T-helper 17 cell (primary cell): ENCODE results near the gene ATG5. TPM values are rescaled to one million over a fixed set of nuclear protein-coding genes. Genes with fewer than 3 reads are reported as not detected.
A peak's percentile ranks its signal among the peaks of the same experiment; 100 is the strongest.
"Not testable (repeated sequence)": the region's sequence is repeated elsewhere in the genome, so short reads cannot be mapped to it uniquely, and the experiment has no call there.

ENCODE experiments used
- ATAC-seq: fragments of 150-1000 bp; cut with Tn5 transposase; 2 replicates; pipeline ENCODE4 v1.10.0; 2021; ENCODE audit warnings: mild to moderate bottlenecking, moderate library complexity
- DNase-seq, 3 donors: peaks; one replicate each; pipeline versions ENCODE4 v3.0.0 to v3.0.0-alpha.2; 2020 to 2021
- H3K9me3 ChIP-seq: one replicate; pipeline ENCODE4 v1.7.0; 2013; ENCODE audit warnings: low read length, mild to moderate bottlenecking; ENCODE audit not compliant: control insufficient read depth, poor library complexity, severe bottlenecking
- H3K27ac Mint-ChIP-seq: one replicate; pipeline ENCODE4 v1.8.0; 2022; ENCODE audit warnings: mild to moderate bottlenecking, moderate library complexity, mixed read lengths
- H3K27me3 Mint-ChIP-seq: one replicate; pipeline ENCODE4 v1.8.0; 2022; ENCODE audit warnings: mixed read lengths
- H3K36me3 Mint-ChIP-seq: one replicate; pipeline ENCODE4 v1.8.0; 2022; ENCODE audit warnings: low read depth, mixed read lengths
- H3K4me1 Mint-ChIP-seq: one replicate; pipeline ENCODE4 v1.8.0; 2022; ENCODE audit warnings: mild to moderate bottlenecking, mixed read lengths
- H3K4me3 Mint-ChIP-seq: one replicate; pipeline ENCODE4 v1.8.0; 2022; ENCODE audit warnings: mild to moderate bottlenecking, moderate library complexity, mixed read lengths
- total RNA-seq, 4 donors: library from RNA in 2 of 4; stranded (reverse) in 2 of 4; gene quantifications; one replicate each; pipeline ENCODE4 v1.2.3 and lab custom pipeline; 2022 to 2026

ATG5 gene
- total RNA-seq, 2 donors from 2014 or later, result 27.7 to 29.8 TPM

- H3K27ac Mint-ChIP-seq, result no peak overlapping the region
- peaks cover 7% of the 10 kb centered on the region for H3K27me3 Mint-ChIP-seq
- peaks cover 4% of the 10 kb centered on the region for H3K36me3 Mint-ChIP-seq
- H3K4me3 Mint-ChIP-seq, result no peak overlapping the region
- no peaks in the 10 kb centered on the region for H3K9me3 ChIP-seq
- DNase-seq (no peak), ATAC-seq (no peak)
- peaks cover 8% of the 10 kb centered on the region for H3K4me1 Mint-ChIP-seq
These were observed 168.7 kb downstream of the ATG5 start for GRCh38 chr6:106156863-106157262.

DNA sequence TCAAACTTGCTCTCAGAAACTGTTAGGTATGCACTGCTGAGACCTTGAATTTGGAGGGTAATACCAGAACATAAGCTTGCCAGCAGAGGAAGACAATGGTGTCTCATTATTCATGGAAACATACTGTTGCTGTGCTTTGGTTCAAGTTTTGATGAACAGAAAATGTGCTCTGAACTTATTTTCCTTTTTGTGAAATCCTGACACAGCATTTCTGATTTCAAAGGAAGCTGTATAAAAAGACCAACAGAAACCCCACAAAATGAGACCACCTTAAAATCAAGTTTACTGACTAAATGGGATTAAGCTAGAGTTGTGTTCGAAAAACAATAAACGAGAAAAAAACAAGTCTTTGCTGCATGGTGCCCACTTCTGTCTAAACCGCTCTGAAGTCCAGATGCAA, 169.1 kb downstream of the ATG5 start:
- no peak overlapping the region for H3K4me3 Mint-ChIP-seq
- no peak for DNase-seq
- peaks cover 4% of the 10 kb centered on the region for H3K4me1 Mint-ChIP-seq
- no peaks in the 10 kb centered on the region for H3K9me3 ChIP-seq
- no peak for ATAC-seq
- H3K27me3 Mint-ChIP-seq, result peaks cover 7% of the 10 kb centered on the region
- H3K27ac Mint-ChIP-seq, result no peak overlapping the region
- H3K36me3 Mint-ChIP-seq, result peaks cover 4% of the 10 kb centered on the region

GRCh38 chr6:106155219-106155830, 170.2 kb downstream of the ATG5 start:
- DNase-seq (no peak), ATAC-seq (no peak)
- H3K9me3 ChIP-seq, result no peaks in the 10 kb centered on the region
- Mint-ChIP-seq H3K4me1 (peaks cover 4% of the 10 kb centered on the region), H3K4me3 (no peak overlapping the region), H3K27me3 (peaks cover 7% of the 10 kb centered on the region), H3K27ac (no peak overlapping the region), H3K36me3 (peaks cover 4% of the 10 kb centered on the region)

GRCh38 chr6:106154326-106154725, 171.2 kb downstream of the ATG5 start:
- no peak for DNase-seq
- no peak overlapping the region for H3K4me3 Mint-ChIP-seq

DNA sequence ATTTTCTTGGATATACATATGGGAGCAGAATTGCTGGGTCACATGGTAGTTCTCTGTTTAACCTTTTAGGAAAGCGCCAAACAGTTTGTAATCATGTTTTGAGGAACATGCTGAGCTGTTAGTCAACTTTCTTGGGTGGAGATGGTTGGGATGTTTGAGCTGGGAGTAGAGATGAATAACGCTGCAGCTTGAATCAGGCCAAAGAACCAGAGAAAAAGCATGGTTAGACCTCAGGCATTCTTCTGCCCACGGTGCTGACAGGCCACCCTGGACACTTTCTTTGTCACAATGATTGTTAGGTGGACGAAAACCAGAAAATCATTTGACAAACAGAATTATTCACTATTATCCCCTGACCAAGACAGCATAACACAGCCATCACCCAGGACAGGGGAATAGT, 172.6 kb downstream of the ATG5 start:
- Mint-ChIP-seq H3K36me3 (peaks cover 4% of the 10 kb centered on the region), H3K27ac (no peak overlapping the region), H3K4me3 (no peak overlapping the region), H3K4me1 (peaks cover 13% of the 10 kb centered on the region), H3K27me3 (peaks cover 6% of the 10 kb centered on the region)
- no peak for DNase-seq
- no peak for ATAC-seq
- no peaks in the 10 kb centered on the region for H3K9me3 ChIP-seq

More at GRCh38 chr6:106154326-106154725, 171.2 kb downstream of the ATG5 start:
- H3K9me3 ChIP-seq, result no peaks in the 10 kb centered on the region
- Mint-ChIP-seq H3K4me1 (peaks cover 8% of the 10 kb centered on the region), H3K27ac (no peak overlapping the region), H3K36me3 (peaks cover 4% of the 10 kb centered on the region), H3K27me3 (peaks cover 7% of the 10 kb centered on the region)
- no peak for ATAC-seq

- ATAC-seq, H3K9me3 ChIP-seq: not testable (repeated sequence)
These were observed 173.1 kb downstream of the ATG5 start for GRCh38 chr6:106152476-106152875.

DNA sequence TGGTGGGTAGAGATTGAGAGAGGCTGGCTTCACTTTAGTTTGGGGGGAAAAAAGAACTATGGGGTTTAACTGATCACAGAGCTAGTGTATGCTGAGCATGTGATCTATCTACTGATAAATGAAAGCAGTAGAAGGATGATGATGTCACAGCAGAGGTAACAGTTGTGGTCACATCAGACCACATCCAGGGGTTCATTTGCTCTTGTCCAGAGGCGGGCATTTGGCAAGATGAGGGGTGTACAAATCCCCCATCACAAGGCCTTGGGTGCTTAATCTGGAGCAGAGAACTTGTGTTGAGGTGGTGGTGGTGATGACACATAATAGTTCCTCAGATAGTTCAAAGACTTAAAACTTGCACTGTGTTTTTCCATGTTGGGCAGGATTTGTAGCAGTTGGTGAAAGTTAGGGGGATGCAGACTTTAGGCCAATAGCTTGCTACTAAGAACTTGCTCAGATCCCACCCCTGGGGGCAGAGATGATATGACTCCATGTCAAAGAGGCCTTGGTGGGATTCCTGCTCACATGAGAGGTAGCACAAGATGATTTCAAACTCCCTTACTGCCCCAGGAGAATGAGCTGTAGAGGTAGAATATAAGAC, 176.0 kb downstream of the ATG5 start:
- no peaks in the 10 kb centered on the region for H3K9me3 ChIP-seq
- ATAC-seq, result peak; percentile 73
- Mint-ChIP-seq H3K27ac (peak overlapping the region; percentile 56), H3K4me3 (no peak overlapping the region), H3K27me3 (no peaks in the 10 kb centered on the region), H3K4me1 (peaks cover 16% of the 10 kb centered on the region), H3K36me3 (no peaks in the 10 kb centered on the region)
- DNase-seq, result no peak

More at GRCh38 chr6:106152476-106152875, 173.1 kb downstream of the ATG5 start:
- H3K4me1 Mint-ChIP-seq, H3K36me3 Mint-ChIP-seq, H3K4me3 Mint-ChIP-seq, H3K27ac Mint-ChIP-seq, DNase-seq, H3K27me3 Mint-ChIP-seq: not testable (repeated sequence)

DNA sequence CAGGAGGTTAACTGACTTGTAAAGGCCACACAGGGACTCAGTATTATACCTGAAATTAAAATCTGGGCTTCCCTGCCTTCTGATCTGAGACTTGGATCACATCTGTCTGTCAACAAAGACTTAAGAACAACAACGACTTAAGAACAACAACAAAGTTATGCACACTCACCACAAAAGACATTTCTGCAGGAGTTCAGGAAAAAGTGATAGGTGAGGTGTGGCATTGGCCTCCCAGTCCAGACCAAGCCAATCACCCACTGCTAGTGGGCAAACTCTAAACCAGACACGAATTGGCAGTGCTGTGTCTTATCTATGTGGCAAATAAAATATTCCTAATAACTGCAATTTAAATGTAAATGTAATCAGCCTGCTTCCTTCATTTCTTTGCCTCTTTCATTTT, 178.1 kb downstream of the ATG5 start:
- no peaks in the 10 kb centered on the region for H3K36me3 Mint-ChIP-seq
- H3K4me1 Mint-ChIP-seq, result peaks cover 17% of the 10 kb centered on the region
- DNase-seq (no peak), ATAC-seq (no peak)
- H3K27ac Mint-ChIP-seq, result no peak overlapping the region
- H3K4me3 Mint-ChIP-seq, result no peak overlapping the region
- no peaks in the 10 kb centered on the region for H3K9me3 ChIP-seq
- H3K27me3 Mint-ChIP-seq, result no peaks in the 10 kb centered on the region

GRCh38 chr6:106146852-106147351, 178.7 kb downstream of the ATG5 start:
- no peak for DNase-seq
- no peaks in the 10 kb centered on the region for H3K9me3 ChIP-seq
- no peak overlapping the region for H3K4me3 Mint-ChIP-seq
- no peak for ATAC-seq
- no peak overlapping the region for H3K27ac Mint-ChIP-seq
- H3K4me1 Mint-ChIP-seq, result peaks cover 23% of the 10 kb centered on the region
- no peaks in the 10 kb centered on the region for H3K36me3 Mint-ChIP-seq
- no peaks in the 10 kb centered on the region for H3K27me3 Mint-ChIP-seq

DNA sequence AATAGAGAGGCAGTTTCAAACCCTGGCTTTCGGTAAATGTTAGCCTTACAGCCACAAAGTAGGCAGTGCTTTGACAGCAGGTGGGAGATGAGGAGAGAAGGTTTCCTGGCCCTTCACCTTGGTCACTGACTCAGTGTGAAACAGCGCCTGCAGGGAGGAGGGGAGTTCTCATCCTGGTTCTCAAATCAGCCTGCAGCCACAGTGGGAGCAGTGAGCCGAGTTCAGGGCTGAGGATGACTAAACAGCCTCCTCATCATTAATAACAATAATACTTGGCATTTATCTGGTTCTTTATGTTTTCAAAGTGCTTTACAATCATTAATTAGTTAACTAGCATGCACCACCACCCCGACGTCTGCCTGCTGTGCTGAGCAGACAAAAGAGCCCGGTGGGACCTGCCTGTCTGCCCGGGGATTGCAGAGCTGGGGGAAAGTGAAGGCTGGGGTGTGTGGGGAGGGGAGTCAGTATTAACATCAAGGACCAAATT, 179.8 kb downstream of the ATG5 start:
- ATAC-seq (no peak), DNase-seq (no peak)
- no peaks in the 10 kb centered on the region for H3K27me3 Mint-ChIP-seq
- no peaks in the 10 kb centered on the region for H3K36me3 Mint-ChIP-seq
- no peaks in the 10 kb centered on the region for H3K9me3 ChIP-seq
- H3K4me3 Mint-ChIP-seq, result no peak overlapping the region
- H3K27ac Mint-ChIP-seq, result peak overlapping the region; percentile 68
- H3K4me1 Mint-ChIP-seq, result peaks cover 31% of the 10 kb centered on the region

- no peak for ATAC-seq
- Mint-ChIP-seq H3K27ac (peak overlapping the region; percentile 68), H3K27me3 (no peaks in the 10 kb centered on the region), H3K36me3 (no peaks in the 10 kb centered on the region), H3K4me1 (peaks cover 33% of the 10 kb centered on the region), H3K4me3 (no peak overlapping the region)
- no peak for DNase-seq
- H3K9me3 ChIP-seq, result no peaks in the 10 kb centered on the region
These were observed 180.4 kb downstream of the ATG5 start for GRCh38 chr6:106145144-106145543.

DNA sequence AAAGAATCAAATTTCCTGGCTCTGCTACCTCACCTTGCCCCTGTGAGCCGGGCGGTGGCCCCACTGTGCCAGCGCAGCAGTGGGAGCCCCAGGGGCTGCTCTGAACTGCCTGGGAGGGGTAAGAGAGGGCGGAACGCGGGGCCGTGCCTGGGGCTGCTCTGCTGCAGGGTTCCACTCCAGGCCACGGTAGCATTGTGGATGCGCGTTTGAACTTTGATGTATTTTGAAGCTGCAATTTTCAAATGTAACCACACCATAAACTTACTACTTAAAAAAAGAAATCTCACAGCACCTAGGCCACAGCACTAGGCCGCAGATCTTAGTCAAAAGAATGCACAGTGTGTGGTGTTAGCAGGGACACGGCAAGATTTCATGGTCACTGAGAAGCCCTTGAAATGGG, 181.9 kb downstream of the ATG5 start:
- DNase-seq (no peak), ATAC-seq (no peak)
- Mint-ChIP-seq H3K4me1 (peaks cover 23% of the 10 kb centered on the region), H3K27ac (no peak overlapping the region), H3K36me3 (no peaks in the 10 kb centered on the region), H3K4me3 (no peak overlapping the region), H3K27me3 (no peaks in the 10 kb centered on the region)
- H3K9me3 ChIP-seq, result no peaks in the 10 kb centered on the region

DNA sequence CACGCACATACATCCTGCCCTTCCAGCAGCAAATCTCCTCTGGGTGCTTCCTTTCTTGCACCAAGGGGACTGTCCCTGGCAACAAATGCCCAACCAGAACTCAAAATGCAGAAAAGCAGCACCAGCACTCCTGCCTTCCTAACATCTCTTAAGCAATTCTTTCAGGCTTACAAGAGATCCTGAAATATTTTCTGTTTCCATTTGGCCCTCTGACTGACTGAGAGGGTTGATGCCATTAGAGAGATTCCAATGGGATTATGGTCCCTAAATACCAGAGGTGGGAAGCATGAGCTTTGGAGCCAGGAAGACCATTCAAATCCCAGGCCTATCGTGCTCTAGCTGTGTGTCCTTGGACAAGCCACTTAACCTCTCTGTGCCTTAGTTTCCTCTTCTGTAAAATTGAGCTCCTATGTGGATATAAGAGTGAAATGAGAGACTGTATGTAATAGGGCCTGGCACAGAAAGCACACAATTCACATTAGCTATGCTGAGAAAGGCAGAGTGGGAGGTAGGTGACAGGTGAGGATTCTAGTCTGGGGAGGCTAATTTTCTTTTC, 182.6 kb downstream of the ATG5 start:
- no peaks in the 10 kb centered on the region for H3K9me3 ChIP-seq
- Mint-ChIP-seq H3K36me3 (no peaks in the 10 kb centered on the region), H3K4me1 (peaks cover 27% of the 10 kb centered on the region), H3K4me3 (no peak overlapping the region), H3K27me3 (no peaks in the 10 kb centered on the region), H3K27ac (no peak overlapping the region)
- DNase-seq, result no peak
- ATAC-seq, result no peak
